PFSK-1 (cell line): ENCODE measurements around the gene XXYLT1.

ENCODE experiments used
- FOXP2 ChIP-seq: optimal IDR thresholded peaks from 2 replicates; pipeline ENCODE3; 2011; ENCODE audit warnings: borderline replicate concordance, control low read depth, inconsistent platforms; ENCODE audit not compliant: insufficient read depth; ENCODE audit errors: extremely low read length, extremely low read depth
- POLR2AphosphoS5 ChIP-seq: IDR thresholded peaks from 2 replicates; pipeline ENCODE4 v1.6.1; 2012; ENCODE audit warnings: low read depth, mild to moderate bottlenecking, control low read depth, low read length, moderate library complexity
- REST ChIP-seq, 2 experiments: IDR thresholded peaks; 2 replicates each; pipeline versions ENCODE4 v1.6.1 to v1.8.0; 2011 to 2012; ENCODE audit warnings: low read depth in 2 of 2, low read length in 2 of 2, control low read depth in 1 of 2, inconsistent platforms in 1 of 2, mild to moderate bottlenecking in 1 of 2, moderate library complexity in 1 of 2; ENCODE audit not compliant: insufficient read depth in 1 of 2
- SIN3A ChIP-seq: IDR thresholded peaks from 2 replicates; pipeline ENCODE4 v1.6.1; 2012; ENCODE audit warnings: mild to moderate bottlenecking, low read length, moderate library complexity, borderline replicate concordance; ENCODE audit not compliant: insufficient read depth
- TAF1 ChIP-seq: IDR thresholded peaks from 2 replicates; pipeline ENCODE4 v1.6.1; 2012; ENCODE audit warnings: low read length, control low read depth, borderline replicate concordance; ENCODE audit not compliant: insufficient read depth

Gene XXYLT1

GRCh38 chr3:195170496-195170895 is 100.5 kb downstream of the XXYLT1 start:
- TF ChIP-seq FOXP2 (no peak), TAF1 (no peak), POLR2AphosphoS5 (no peak), SIN3A (no peak), REST (IDR thresholded peaks at IDR 0.05; ENCODE audit: insufficient read depth in 1 of 2, low read depth in 2 of 2, low read length in 2 of 2) (no peak)

- no peak for TF ChIP-seq FOXP2
- no peak for TF ChIP-seq POLR2AphosphoS5
- TF ChIP-seq SIN3A: no peak
Observed at GRCh38 chr3:195169011-195169649, 101.8 kb downstream of the XXYLT1 start.

- TF ChIP-seq SIN3A: no peak
- no peak for TF ChIP-seq TAF1
Observed at GRCh38 chr3:195168009-195168762, 102.8 kb downstream of the XXYLT1 start.

- TF ChIP-seq POLR2AphosphoS5 (no peak), TAF1 (no peak), REST (IDR thresholded peaks at IDR 0.05; ENCODE audit: insufficient read depth in 1 of 2, low read depth in 2 of 2, low read length in 2 of 2) (no peak), FOXP2 (no peak), SIN3A (no peak)
Observed at GRCh38 chr3:195165790-195166189, 105.2 kb downstream of the XXYLT1 start.

- TF ChIP-seq REST (IDR thresholded peaks at IDR 0.05; ENCODE audit: insufficient read depth in 1 of 2, low read depth in 2 of 2, low read length in 2 of 2) (no peak), TAF1 (no peak)
Observed at GRCh38 chr3:195165265-195165609, 105.7 kb downstream of the XXYLT1 start.

GRCh38 chr3:195164573-195165264 is 106.2 kb downstream of the XXYLT1 start:
- TF ChIP-seq FOXP2 (no peak), TAF1 (no peak), REST (IDR thresholded peaks at IDR 0.05; ENCODE audit: insufficient read depth in 1 of 2, low read depth in 2 of 2, low read length in 2 of 2) (no peak), SIN3A (no peak), POLR2AphosphoS5 (no peak)
